HL-60 (cell line): Measurements from ENCODE around the gene ADAT2.
"Not testable (repeated sequence)": the region's sequence is repeated elsewhere in the genome, so short reads cannot be mapped to it uniquely, and the experiment has no call there.

Experiments
- DNase-seq, 2 experiments: peaks; one replicate each; pipeline ENCODE4 v3.0.0-alpha.2; 2010 to 2020; ENCODE audit warnings: low read depth in 1 of 2, low spot score in 1 of 2
- H3K27ac ChIP-seq: fragments of 250-450 bp; sonication (Bioruptor Pico); replicated peaks from 2 replicates; pipeline ENCODE4 v1.5.1; 2020; ENCODE audit warnings: mild to moderate bottlenecking, moderate library complexity
- H3K27me3 ChIP-seq: fragments of 250-450 bp; sonication (Bioruptor Pico); 2 replicates; pipeline ENCODE4 v1.5.1; 2021; ENCODE audit warnings: mild to moderate bottlenecking, moderate library complexity; ENCODE audit not compliant: insufficient read depth, poor library complexity, severe bottlenecking
- H3K4me3 ChIP-seq: replicated peaks from 2 replicates; pipeline ENCODE4 v1.5.1; 2011; ENCODE audit warnings: mild to moderate bottlenecking, control low read depth, low read length; ENCODE audit not compliant: insufficient read depth
- CTCF ChIP-seq: IDR thresholded peaks from one replicate; pipeline ENCODE4 v1.5.1; 2011; ENCODE audit warnings: low read length, control low read depth, inconsistent platforms; ENCODE audit not compliant: insufficient read depth
- GABPA ChIP-seq: IDR thresholded peaks from 2 replicates; pipeline ENCODE4 v1.6.1; 2012; ENCODE audit warnings: low read depth
- POLR2AphosphoS5 ChIP-seq: IDR thresholded peaks from 2 replicates; pipeline ENCODE4 v1.6.1; 2012; ENCODE audit warnings: low read depth
- REST ChIP-seq: IDR thresholded peaks from 2 replicates; pipeline ENCODE4 v1.6.1; 2012; ENCODE audit warnings: low read depth; ENCODE audit not compliant: insufficient replicate concordance
- SPI1 ChIP-seq: IDR thresholded peaks from 2 replicates; pipeline ENCODE4 v1.6.1; 2012; ENCODE audit warnings: low read depth, mild to moderate bottlenecking, borderline replicate concordance

ADAT2 gene

GRCh38 chr6:143451531-143451930 lies 1.0 kb upstream of the ADAT2 start:
- H3K4me3 ChIP-seq: peak overlapping the region; percentile 94
- DNase-seq: peak; percentile 25 to 27

GRCh38 chr6:143449714-143450452 lies 612 bp downstream of the ADAT2 start:
- H3K27ac ChIP-seq: peak overlapping the region; percentile 85
- peak in 1 of 2 experiments; percentile 62 for DNase-seq
- H3K4me3 ChIP-seq: peak overlapping the region; percentile 94
- H3K27me3 ChIP-seq: no peaks in the 10 kb centered on the region
- TF ChIP-seq POLR2AphosphoS5 (peak; percentile 50; the same call in 1 of the 2 replicates), GABPA (no peak)

More at GRCh38 chr6:143451531-143451930, 1.0 kb upstream of the ADAT2 start:
- Histone ChIP-seq H3K27me3 (no peaks in the 10 kb centered on the region), H3K27ac (peak overlapping the region; percentile 85)
- no peak for TF ChIP-seq POLR2AphosphoS5
- TF ChIP-seq CTCF: no peak
- no peak for TF ChIP-seq SPI1
- TF ChIP-seq GABPA: no peak
- TF ChIP-seq REST: no peak

GRCh38 chr6:143449082-143449713 lies 1.3 kb downstream of the ADAT2 start:
- Histone ChIP-seq H3K4me3 (peak overlapping the region; percentile 94), H3K27ac (peak overlapping the region; percentile 85), H3K27me3 (no peaks in the 10 kb centered on the region)
- TF ChIP-seq CTCF (no peak), REST (no peak), SPI1 (no peak), POLR2AphosphoS5 (no peak), GABPA (no peak)
- DNase-seq: no peak

GRCh38 chr6:143447865-143448264 lies 2.6 kb downstream of the ADAT2 start:
- H3K27ac ChIP-seq, H3K4me3 ChIP-seq, DNase-seq, H3K27me3 ChIP-seq: not testable (repeated sequence)

GRCh38 chr6:143443096-143443495 lies 7.4 kb downstream of the ADAT2 start:
- no peak overlapping the region for H3K4me3 ChIP-seq
- TF ChIP-seq POLR2AphosphoS5 (no peak), CTCF (no peak), SPI1 (no peak), GABPA (no peak), REST (no peak)
- no peak for DNase-seq
- H3K27ac ChIP-seq: no peak overlapping the region
- no peaks in the 10 kb centered on the region for H3K27me3 ChIP-seq
